ENCODE data around the gene PSG2. TPM values are rescaled to one million over a fixed set of nuclear protein-coding genes. Genes with fewer than 3 reads are reported as not detected.
"Not testable (repeated sequence)": the region's sequence is repeated elsewhere in the genome, so short reads cannot be mapped to it uniquely, and the experiment has no call there.

PSG2 gene
- polyA plus RNA-seq, 4 donors = 0.12 to 0.13 TPM; not detected in 2

DNA sequence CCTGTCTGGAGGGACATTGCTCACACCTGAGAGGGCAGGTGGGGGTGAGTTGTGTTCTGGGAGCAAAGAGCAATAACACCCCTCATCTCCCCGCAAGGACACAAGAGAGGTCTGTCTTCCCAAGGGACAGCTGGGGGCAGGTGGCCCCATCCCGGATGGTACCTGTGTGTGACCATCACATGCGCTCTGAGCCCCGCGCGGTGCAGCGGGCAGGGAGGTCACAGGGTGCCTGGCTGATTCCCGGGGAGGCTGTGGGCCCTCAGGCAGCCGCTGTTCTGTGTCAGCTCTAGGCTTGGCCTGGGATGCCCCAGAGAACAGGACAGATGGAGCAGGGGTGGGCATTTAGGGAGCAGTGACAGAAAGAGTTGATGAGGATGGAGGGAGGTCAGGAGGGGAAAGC, 1.2 kb upstream of the PSG2 start:
- DNase-seq (ENCODE audit: low read depth in 4 of 4, low spot score in 3 of 4) = not testable (repeated sequence)

DNA sequence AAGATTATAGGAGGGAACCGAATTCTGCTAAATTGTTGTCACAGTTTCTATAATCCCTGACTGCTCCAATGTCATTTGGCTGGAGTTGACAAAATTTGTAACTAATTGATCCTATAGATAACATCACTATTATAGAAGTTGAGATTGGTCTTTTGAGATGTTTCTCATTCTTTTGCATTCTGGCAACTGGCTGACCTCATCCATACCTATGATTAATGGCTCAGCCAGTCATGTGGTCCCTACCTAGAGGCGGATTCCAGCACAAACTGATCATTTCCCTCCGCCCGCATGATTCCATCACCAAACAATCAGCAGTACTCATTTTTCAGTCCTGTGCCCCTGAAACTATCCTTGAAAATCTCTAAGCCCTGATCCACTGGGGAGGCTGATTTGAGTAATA, 4.2 kb downstream of the PSG2 start:
- DNase-seq (ENCODE audit: low read depth in 4 of 4, low spot score in 3 of 4) = no peak

DNA sequence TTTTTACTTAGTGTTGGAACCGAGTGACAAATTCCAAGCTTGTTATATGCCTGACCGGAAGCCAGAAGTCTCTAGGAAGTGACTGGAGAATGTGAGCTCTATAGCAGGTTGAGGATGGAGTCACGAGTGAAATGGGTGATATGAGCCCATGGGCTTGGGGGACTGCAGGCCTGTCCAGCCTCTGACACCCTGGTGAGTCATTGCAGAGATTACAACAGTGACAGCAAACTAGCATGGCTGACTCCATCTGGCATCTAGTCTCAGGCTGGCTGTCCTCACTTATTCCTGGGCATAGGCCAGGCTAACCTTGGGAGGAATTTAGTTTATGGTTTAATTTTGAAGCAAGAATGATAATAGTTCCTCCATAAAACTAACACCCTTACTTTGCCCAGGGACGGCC, 4.6 kb downstream of the PSG2 start:
- DNase-seq (ENCODE audit: low read depth in 4 of 4, low spot score in 3 of 4) = not testable (repeated sequence)

DNA sequence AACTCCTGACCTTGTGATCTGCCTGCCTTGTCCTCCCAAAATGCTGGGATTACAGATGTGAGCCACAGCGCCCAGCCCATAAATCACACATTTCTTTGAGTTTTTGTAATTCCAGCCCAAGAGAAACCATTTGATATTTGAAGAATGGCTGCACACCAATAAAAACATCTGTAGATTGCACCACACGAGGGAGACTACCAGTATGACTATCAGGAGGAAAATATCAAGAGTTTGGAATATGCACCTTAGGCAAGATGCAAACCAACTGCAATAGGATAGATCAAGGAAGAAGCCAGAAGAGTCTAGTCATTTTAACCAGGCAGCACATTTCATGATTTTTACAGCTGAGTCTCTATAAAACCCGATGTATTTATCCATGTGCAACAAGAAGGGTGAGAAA, 20.1 kb downstream of the PSG2 start:
- DNase-seq (ENCODE audit: low read depth in 4 of 4, low spot score in 3 of 4) = not testable (repeated sequence)

DNA sequence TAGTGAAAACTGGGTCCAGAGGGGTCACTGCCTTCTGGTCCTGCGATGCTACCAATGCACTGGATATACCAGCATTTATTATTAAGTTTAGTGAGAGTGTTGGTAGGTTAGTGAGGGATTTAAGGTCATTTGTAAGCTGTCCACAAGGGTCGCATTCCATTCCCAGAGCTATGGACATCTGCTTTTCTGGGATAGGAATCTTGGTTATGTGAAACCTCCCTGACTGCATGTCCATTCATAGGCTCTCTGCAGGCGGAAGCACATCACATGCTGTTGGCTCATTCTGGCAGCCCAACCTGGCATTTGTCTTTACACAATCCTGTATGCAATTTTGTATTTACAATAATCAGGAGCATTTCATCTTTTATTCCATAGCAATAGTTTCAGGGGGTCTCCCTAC, 21.2 kb downstream of the PSG2 start:
- not testable (repeated sequence) for DNase-seq (ENCODE audit: low read depth in 4 of 4, low spot score in 3 of 4)

DNA sequence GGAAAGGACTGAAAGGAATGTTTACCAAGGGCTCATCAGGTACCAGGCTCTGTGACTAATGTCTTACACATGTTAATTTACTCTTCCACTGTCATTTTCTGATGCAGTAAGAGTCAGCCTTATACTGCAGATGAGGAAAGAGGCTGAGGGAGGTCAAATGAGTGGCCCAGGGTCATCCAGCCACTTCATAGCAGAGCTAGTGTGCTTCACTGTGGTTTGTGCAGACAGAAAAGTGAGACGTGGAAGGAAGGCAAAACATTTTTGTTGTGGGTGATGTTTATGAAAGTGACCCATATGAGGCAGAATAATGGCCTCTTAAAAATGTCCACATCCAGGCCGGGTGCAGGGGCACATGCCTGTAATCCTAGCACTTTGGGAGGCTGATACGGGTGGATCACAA, 22.2 kb downstream of the PSG2 start:
- not testable (repeated sequence) for DNase-seq (ENCODE audit: low read depth in 4 of 4, low spot score in 3 of 4)

DNA sequence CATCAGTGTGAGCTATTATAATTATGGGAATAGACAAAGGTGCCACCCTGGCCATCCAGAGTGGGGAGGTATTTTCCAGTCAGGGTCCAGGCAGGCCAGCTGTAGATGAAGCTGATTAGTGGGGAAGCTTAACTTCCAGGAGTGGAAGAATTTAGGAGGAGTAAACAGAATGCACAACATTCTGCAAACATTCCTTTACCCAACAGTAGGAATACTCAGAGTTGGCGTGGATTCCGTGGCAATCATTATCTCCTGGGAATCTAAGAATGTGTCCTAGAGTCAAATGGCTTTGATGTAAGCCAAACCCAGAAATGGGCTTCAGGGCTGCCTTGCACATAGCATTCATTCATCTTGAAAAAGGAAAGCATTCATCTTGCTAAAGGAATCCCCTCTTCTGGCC, 23.0 kb downstream of the PSG2 start:
- not testable (repeated sequence) for DNase-seq (ENCODE audit: low read depth in 4 of 4, low spot score in 3 of 4)

DNA sequence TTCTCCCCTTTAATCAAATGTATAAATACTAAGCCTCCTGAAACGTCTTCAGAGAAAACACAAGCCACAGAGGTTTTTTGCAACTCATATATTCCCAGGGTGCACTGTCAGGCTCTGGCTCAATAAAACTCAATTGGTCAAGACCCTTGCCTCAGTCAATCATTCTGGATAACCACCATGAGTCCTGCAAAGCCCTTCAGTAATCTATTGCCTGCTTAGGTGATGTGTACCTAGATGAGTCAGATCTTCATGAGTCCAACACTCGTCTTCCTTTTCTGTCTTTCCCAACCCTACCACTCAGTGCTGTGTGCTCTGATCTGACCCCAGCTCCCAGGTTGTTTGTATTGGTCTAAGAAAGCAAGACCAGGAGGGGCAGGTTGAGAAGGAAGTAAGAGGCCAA, 24.1 kb downstream of the PSG2 start:
- not testable (repeated sequence) for DNase-seq (ENCODE audit: low read depth in 4 of 4, low spot score in 3 of 4)

DNA sequence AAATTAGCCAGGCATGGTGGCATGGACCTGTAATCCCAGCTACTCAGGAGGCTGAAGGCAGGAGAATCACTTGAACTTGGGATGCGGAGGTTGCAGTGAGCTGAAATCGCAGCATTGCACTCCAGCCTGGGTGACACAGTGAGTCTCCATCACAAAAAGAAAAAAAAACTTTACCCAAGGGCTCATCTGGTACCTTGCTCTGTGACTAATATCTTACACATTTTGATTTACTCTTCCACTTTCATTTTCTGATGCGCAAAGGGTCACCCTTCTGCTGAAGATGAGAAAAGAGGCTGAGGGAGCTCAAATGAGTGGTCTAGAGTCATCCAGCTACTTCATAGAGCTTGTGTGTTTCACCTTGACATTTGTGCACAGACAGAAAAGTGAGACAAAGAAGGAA, 34.5 kb downstream of the PSG2 start:
- DNase-seq (ENCODE audit: low read depth in 4 of 4, low spot score in 3 of 4) = not testable (repeated sequence)

DNA sequence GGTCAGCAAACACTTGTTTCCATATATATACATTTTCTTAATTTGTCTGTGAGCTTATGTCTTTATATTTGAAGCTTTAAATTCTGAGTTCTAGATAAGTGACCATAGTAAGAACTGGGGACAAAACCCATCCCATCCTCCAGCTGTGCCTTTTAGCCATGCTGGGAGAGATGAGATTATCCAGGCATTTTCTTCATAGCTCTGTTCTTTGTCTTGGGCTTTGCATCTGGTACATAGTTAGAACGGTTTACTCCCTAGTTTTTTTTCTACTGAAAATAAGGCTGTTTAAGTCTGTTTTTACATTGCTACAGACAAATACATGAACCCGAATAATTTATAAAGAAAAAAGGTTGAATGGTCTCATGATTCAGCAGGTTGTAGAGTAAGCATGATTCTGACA, 35.9 kb downstream of the PSG2 start:
- DNase-seq (ENCODE audit: low read depth in 4 of 4, low spot score in 3 of 4) = not testable (repeated sequence)

DNA sequence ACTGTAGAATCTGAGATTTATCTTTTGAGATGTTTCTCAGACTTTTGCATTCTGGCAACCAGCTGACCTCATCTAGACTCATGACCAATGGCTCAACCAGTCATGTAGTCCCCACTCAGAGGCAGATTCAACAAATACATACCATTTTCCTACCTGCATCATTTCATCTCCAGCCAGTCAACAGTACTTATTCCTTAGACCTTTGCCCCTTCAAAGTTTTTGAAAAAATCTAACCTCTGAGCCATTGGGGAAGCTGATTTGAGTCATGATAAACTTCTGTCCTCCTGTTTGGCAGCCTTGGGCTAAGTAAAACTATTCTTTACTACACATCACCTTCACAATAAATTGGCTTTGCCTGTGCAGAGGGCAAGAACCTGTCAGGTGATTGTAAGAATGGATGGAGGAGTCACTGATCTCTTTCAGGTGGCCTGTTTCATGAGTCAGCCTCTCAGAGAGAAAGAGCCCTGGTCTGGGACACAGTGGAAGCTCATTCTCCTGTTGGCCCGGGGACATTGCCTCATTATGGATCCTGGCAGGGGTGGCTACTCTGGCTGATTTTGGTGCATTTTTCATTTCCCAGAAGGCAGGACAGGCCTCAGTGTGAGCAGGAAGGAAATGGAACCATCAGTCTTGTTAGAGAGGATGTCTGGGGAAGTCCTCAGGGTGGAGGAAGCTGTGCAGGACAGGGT, 38.9 kb downstream of the PSG2 start:
- not testable (repeated sequence) for DNase-seq (ENCODE audit: low read depth in 4 of 4, low spot score in 3 of 4)

DNA sequence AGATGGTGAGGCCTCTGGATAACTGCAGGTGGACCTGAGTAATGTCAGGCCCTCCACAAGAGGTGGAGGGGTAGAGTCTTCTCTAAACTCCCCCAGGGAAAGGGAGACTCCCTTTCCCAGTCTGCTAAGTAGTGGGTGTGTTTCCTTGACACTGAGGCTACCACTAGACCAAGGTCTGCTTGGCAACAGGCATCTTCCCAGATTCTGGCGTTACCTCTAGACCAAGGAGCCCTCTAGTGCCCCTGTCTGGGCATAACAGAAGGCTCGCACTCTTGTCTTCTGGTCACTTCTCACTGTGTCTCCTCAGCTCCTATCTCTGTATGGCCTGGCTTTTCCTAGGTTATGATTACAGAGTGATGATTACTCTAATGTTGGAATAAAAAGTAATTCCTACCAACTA, 50.9 kb downstream of the PSG2 start:
- not testable (repeated sequence) for DNase-seq (ENCODE audit: low read depth in 4 of 4, low spot score in 3 of 4)

DNA sequence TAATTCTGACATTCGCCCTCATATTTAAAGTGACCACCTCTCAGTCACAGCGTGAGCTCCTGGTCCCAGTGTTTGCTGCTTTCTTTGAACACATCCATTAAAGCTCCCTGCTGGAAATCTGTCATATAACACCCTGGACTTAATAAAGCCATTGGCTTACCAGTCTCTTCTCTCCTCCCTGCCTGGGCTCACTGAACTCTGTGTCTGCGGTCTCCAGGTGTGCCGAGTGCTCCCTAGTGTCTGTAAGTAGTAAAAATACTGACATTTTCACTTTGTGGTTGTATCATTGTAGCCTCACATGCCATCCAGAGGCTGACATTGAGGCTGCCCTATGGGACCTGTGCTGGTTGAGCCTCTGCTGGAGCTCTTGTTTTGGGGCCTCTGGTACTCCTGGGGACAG, 53.6 kb downstream of the PSG2 start:
- DNase-seq (ENCODE audit: low read depth in 4 of 4, low spot score in 3 of 4) = no peak

DNA sequence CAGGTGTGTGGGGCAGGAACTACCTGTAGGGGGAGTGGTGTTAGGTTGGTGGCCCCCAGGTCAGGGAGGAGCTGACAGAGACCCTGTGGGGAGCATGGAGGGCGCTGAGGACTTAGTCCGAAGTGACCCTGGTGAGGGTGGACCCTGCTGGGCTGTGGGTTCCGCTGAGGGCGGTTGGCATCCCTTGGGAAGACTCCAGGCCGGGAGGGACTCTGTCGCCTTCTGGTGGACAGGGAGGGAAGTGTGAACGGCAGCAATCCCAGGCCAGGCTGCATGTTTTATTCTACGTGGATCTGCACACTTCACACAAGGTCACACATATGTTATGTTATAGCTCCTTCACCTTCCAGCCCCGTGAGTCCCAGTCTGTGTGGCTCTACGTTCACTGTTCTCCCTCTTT, 54.5 kb downstream of the PSG2 start:
- not testable (repeated sequence) for DNase-seq (ENCODE audit: low read depth in 4 of 4, low spot score in 3 of 4)

DNA sequence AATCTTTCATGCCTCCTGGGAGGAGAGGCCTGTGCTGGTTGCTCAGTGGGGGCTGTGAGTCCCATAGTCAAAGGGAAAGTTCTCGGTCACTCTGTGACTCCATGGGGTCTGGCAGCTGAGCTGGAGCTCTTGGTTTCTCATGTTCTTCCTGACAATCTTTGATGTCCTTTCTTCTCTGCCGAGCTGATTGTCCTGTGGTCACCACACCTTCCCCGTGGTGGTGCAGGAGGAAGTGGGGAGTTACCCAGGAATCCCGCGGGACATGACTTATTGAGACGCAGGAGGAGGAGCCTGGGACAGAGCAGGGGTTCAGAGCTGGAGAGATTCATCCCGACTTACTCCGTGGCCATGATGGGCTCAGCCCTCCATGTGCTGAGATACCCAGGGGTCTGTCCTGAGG, 55.4 kb downstream of the PSG2 start:
- not testable (repeated sequence) for DNase-seq (ENCODE audit: low read depth in 4 of 4, low spot score in 3 of 4)

DNA sequence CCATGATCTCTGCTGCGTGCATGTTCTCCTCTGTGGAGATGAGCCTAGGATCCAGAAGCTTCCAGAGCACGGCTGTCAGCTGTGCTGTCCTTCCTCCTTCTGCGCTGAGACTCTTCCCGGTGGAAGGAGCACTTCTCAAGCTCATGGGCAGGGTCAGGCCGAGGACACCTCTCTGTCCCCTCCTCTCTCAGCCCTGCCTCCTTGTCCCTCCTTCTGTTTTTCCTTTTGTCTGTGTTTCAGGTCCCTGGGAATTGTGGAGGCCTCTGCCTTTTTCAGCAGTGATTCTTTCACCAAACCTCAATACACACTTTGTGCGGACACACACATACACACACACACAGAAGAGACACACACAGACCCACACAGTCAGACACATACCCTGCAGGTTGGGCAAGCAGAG, 56.1 kb downstream of the PSG2 start, which contains the start of gene PSG11:
Gene PSG11, minus strand, starts transcription at position 101 of the 400 bp plus-strand sequence. Its CDS starts 97 bp downstream, at position 4.
- DNase-seq (ENCODE audit: low read depth in 4 of 4, low spot score in 3 of 4) = not testable (repeated sequence)

DNA sequence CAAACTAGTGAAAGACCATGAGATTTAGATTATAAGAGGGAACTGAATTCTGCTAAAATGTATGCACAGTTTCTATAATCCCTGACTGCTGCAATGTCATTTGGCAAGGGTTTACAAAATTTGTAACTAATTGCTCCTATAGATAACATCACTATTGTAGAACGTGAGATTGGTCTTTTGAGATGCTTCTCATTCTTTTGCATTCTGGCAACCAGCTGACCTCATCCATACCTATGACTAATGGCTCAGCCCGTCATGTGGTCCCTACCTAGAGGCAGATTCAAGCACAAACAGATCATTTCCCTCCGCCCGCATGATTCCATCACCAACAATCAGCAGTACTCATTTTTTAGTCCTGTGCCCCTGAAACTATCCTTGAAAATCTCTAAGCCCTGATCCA, 60.4 kb downstream of the PSG2 start:
- DNase-seq (ENCODE audit: low read depth in 4 of 4, low spot score in 3 of 4) = not testable (repeated sequence)

DNA sequence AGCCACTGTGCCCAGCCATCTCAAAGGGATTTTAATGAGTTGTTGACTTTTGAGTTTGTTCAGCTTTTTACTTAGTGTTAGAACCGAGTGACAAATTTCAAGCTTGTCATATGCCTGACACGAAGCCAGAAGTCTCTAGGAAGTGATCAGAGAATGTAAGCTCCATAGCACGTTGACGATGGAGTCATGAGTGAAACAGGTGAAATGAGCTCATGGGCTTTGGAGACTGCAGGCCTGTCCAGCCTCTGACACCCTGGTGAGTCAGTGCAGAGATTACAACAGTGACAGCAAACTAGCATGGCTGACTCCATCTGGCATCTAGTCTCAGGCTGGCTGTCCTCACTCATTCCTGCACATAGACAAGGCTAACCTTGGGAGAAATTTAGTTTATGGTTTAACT, 60.9 kb downstream of the PSG2 start:
- not testable (repeated sequence) for DNase-seq (ENCODE audit: low read depth in 4 of 4, low spot score in 3 of 4)

DNA sequence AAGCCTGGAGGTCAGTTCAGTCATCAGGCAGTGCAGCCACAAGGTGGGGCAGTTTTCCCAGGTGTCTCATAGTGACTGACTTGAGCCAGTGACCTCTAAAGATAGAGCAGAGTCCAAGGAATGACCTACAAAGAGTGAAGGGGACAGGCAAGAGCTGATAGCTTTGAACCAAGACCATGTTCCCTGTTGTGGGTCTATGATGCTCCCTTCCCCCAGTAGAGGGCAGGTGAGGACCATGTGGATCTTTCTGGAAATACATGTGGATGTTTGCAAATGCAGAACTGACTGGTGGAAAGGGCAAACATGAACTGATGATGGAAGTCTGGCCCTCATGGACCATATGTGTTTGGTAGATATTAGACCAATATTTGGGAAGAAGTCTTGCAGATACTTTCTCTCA, 62.9 kb downstream of the PSG2 start:
- DNase-seq (ENCODE audit: low read depth in 4 of 4, low spot score in 3 of 4) = peak in 1 of 4 donors; percentile 0

Data from right renal pelvis (tissue), 4 donors.